C4-2B (cell line): ENCODE results near the gene ANK3.

Experiments
- CTCF ChIP-seq: fragments of 450-650 bp; conservative IDR thresholded peaks from 2 replicates; pipeline ENCODE4 v1.5.1; 2017; ENCODE audit warnings: mild to moderate bottlenecking
- ZFX ChIP-seq: fragments of 450-650 bp; IDR thresholded peaks from 2 replicates; pipeline ENCODE4 v1.6.1; 2017

- TF ChIP-seq CTCF (no peak), ZFX (no peak)
Measured at GRCh38 chr10:60207894-60208293, 181.8 kb downstream of the ANK3 start.
